Astrocyte (in vitro differentiated cells and primary cell): ENCODE data around the gene TTC34. TPM values are rescaled to one million over a fixed set of nuclear protein-coding genes. Genes with fewer than 3 reads are reported as not detected.

Source experiments
- DNase-seq: peaks from one replicate; pipeline ENCODE4 v3.0.0-alpha.2; 2010; ENCODE audit warnings: low read depth
- FAIRE-seq: peaks from 2 replicates; lab custom pipeline; 2011; peaks lifted over from hg19 to GRCh38; lab: Jason Lieb, UNC
- H2AFZ ChIP-seq: 2 replicates; pipeline ENCODE4 v1.6.0; 2012; ENCODE audit warnings: low read depth, low read length, inconsistent platforms
- H3K27ac ChIP-seq: 2 replicates; pipeline ENCODE4 v1.5.1; 2011; ENCODE audit warnings: low read depth, low read length, inconsistent platforms
- H3K27me3 ChIP-seq: 2 replicates; pipeline ENCODE4 v1.6.0; 2011; ENCODE audit warnings: low read length, inconsistent platforms; ENCODE audit not compliant: insufficient read depth
- H3K36me3 ChIP-seq: 2 replicates; pipeline ENCODE4 v1.5.1; 2011; ENCODE audit warnings: low read length, inconsistent platforms; ENCODE audit not compliant: insufficient read depth
- H3K4me1 ChIP-seq: 2 replicates; pipeline ENCODE4 v1.5.1; 2011; ENCODE audit warnings: low read length, inconsistent platforms; ENCODE audit not compliant: insufficient read depth
- H3K4me2 ChIP-seq: 2 replicates; pipeline ENCODE4 v1.6.0; 2012; ENCODE audit warnings: low read length, inconsistent platforms
- H3K4me3 ChIP-seq: 2 replicates; pipeline ENCODE4 v1.5.1; 2011; ENCODE audit warnings: low read depth, mild to moderate bottlenecking, low read length, inconsistent platforms; ENCODE audit not compliant: insufficient read depth
- H3K79me2 ChIP-seq: 2 replicates; pipeline ENCODE4 v1.6.0; 2012; ENCODE audit warnings: mild to moderate bottlenecking, low read length, inconsistent platforms; ENCODE audit not compliant: insufficient read depth
- H3K9ac ChIP-seq: 2 replicates; pipeline ENCODE4 v1.6.0; 2012; ENCODE audit warnings: mild to moderate bottlenecking, low read length, inconsistent platforms
- H3K9me3 ChIP-seq: 2 replicates; pipeline ENCODE4 v1.5.1; 2012; ENCODE audit warnings: low read depth, mild to moderate bottlenecking, low read length, inconsistent platforms; ENCODE audit not compliant: insufficient read depth
- H4K20me1 ChIP-seq: 2 replicates; pipeline ENCODE4 v1.6.0; 2012; ENCODE audit warnings: low read length, inconsistent platforms; ENCODE audit not compliant: insufficient read depth
- H3K27ac Mint-ChIP-seq: one replicate; pipeline ENCODE4 v1.8.0; 2021; ENCODE audit warnings: mild to moderate bottlenecking, mixed read lengths; ENCODE audit not compliant: unreplicated experiment
- H3K27me3 Mint-ChIP-seq: one replicate; pipeline ENCODE4 v1.8.0; 2021; ENCODE audit warnings: low read depth, mixed read lengths; ENCODE audit not compliant: unreplicated experiment
- H3K36me3 Mint-ChIP-seq: one replicate; pipeline ENCODE4 v1.8.0; 2021; ENCODE audit warnings: low read depth, mixed read lengths; ENCODE audit not compliant: unreplicated experiment
- H3K4me1 Mint-ChIP-seq: one replicate; pipeline ENCODE4 v1.8.0; 2021; ENCODE audit warnings: low read depth, mixed read lengths; ENCODE audit not compliant: unreplicated experiment
- H3K4me3 Mint-ChIP-seq: one replicate; pipeline ENCODE4 v1.8.0; 2021; ENCODE audit warnings: mild to moderate bottlenecking, moderate library complexity, mixed read lengths; ENCODE audit not compliant: unreplicated experiment
- H3K9me3 Mint-ChIP-seq: one replicate; pipeline ENCODE4 v1.8.0; 2021; ENCODE audit warnings: mild to moderate bottlenecking, mixed read lengths; ENCODE audit not compliant: unreplicated experiment
- EZH2 ChIP-seq: IDR thresholded peaks from 2 replicates; pipeline ENCODE4 v1.6.1; 2012; ENCODE audit warnings: mild to moderate bottlenecking, low read length, inconsistent platforms; ENCODE audit not compliant: insufficient read depth
- total RNA-seq: library from RNA; stranded (reverse); gene quantifications from 2 replicates; pipeline ENCODE4 v1.2.1, GENCODE V29; 2021
- TF ChIP-seq, protein P1 (sequence below): IDR thresholded peaks from 2 replicates; pipeline ENCODE4 v1.5.1; 2011; ENCODE audit warnings: low read depth, mild to moderate bottlenecking, inconsistent platforms, low read length, moderate library complexity; ENCODE audit not compliant: insufficient read depth

TTC34 gene
- total RNA-seq, 1 donor from 2014 or later, result 0.39 TPM

DNA sequence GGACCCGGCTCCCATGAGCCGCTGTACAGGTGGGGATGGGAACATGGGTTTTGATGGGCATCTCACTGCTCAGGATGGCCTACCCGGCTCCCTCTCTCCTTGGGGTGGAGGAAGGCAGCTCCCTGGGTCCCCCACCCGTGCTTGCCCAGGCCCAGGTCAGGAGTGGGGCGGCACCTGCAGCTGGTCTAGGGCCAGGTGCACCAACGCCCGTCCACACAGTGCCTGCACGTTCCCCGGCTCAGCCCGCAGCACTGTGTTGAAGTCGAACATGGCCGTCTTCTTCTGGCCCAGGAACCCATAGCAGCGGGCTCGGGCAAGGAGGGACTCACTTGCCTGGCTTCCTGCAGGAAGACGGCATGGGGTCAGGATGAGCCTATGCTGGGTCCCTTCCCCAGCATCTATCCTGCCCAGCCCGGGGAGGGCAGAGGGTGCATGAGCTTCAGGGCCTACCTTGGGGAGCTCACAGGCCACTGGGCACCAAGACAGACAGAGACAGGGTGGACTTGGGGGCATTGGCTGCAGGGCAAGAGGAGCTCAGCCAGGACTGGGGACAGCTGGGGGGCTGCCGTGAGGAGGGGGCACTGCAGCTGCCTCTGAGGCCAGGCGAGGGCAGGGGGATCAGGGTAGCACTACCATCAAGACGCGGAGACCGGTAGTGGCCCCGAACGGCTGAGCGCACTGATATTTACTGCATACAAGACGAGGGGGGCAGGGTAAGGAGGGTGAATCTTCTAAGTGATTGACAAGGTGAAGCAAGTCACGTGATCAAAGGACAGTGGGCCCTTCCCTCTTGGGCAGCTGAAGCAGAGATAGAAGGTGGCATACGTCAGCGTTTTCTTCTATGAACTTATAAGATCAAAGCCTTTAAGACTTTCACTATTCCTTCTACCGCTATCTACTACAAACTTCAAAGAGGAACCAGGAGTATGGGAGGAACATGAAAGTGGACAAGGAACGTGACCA, 17.8 kb downstream of the TTC34 start:
- Histone ChIP-seq H4K20me1 (no peaks in the 10 kb centered on the region), H3K9me3 (peaks cover 7% of the 10 kb centered on the region), H2AFZ (no peak overlapping the region), H3K4me1 (no peaks in the 10 kb centered on the region), H3K27me3 (no peaks in the 10 kb centered on the region), H3K9ac (no peak overlapping the region), H3K4me2 (no peak overlapping the region), H3K36me3 (no peaks in the 10 kb centered on the region), H3K27ac (no peak overlapping the region), H3K79me2 (no peaks in the 10 kb centered on the region), H3K4me3 (no peak overlapping the region)
- no peak overlapping the region for H3K27ac Mint-ChIP-seq
- H3K4me3 Mint-ChIP-seq, result no peak overlapping the region
- no peaks in the 10 kb centered on the region for H3K4me1 Mint-ChIP-seq
- TF ChIP-seq, protein P1, sequence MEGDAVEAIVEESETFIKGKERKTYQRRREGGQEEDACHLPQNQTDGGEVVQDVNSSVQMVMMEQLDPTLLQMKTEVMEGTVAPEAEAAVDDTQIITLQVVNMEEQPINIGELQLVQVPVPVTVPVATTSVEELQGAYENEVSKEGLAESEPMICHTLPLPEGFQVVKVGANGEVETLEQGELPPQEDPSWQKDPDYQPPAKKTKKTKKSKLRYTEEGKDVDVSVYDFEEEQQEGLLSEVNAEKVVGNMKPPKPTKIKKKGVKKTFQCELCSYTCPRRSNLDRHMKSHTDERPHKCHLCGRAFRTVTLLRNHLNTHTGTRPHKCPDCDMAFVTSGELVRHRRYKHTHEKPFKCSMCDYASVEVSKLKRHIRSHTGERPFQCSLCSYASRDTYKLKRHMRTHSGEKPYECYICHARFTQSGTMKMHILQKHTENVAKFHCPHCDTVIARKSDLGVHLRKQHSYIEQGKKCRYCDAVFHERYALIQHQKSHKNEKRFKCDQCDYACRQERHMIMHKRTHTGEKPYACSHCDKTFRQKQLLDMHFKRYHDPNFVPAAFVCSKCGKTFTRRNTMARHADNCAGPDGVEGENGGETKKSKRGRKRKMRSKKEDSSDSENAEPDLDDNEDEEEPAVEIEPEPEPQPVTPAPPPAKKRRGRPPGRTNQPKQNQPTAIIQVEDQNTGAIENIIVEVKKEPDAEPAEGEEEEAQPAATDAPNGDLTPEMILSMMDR, result no peak
- TF ChIP-seq EZH2, result no peak
- peaks cover 16% of the 10 kb centered on the region for H3K27me3 Mint-ChIP-seq
- no peak for FAIRE-seq
- no peak for DNase-seq
- no peaks in the 10 kb centered on the region for H3K36me3 Mint-ChIP-seq
- peaks cover 21% of the 10 kb centered on the region for H3K9me3 Mint-ChIP-seq

DNA sequence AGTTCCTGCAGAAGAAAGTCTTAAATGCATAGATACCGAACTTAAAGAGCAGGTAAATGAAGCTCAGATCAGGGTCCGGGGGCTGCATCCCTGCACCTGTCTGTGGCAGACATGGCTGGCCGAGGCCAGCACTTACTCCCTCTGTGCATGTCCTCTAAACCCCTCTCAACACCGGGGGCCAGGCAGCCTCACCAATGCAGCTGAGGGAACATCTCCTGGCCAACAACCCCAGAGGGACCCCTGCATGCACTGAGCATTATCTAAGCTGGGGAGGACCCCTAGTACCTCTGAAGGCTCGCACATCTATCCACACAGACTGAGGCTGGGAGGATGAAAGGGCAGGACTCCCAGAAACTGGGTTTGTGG, 18.4 kb downstream of the TTC34 start:
- Histone ChIP-seq H3K9me3 (peaks cover 7% of the 10 kb centered on the region), H3K27me3 (no peaks in the 10 kb centered on the region), H3K36me3 (no peaks in the 10 kb centered on the region), H3K79me2 (no peaks in the 10 kb centered on the region), H3K9ac (no peak overlapping the region), H3K4me1 (no peaks in the 10 kb centered on the region), H2AFZ (no peak overlapping the region), H3K4me3 (no peak overlapping the region), H3K4me2 (no peak overlapping the region), H4K20me1 (no peaks in the 10 kb centered on the region), H3K27ac (no peak overlapping the region)
- Mint-ChIP-seq H3K27ac (no peak overlapping the region), H3K4me1 (no peaks in the 10 kb centered on the region), H3K36me3 (no peaks in the 10 kb centered on the region), H3K4me3 (no peak overlapping the region), H3K27me3 (peaks cover 18% of the 10 kb centered on the region), H3K9me3 (peaks cover 18% of the 10 kb centered on the region)
- no peak for DNase-seq
- TF ChIP-seq, protein P1, result no peak
- no peak for TF ChIP-seq EZH2
- FAIRE-seq, result no peak

GRCh38 chr1:2781627-2782026, 19.9 kb downstream of the TTC34 start:
- no peak for FAIRE-seq
- H3K4me1 ChIP-seq, result no peaks in the 10 kb centered on the region
- no peaks in the 10 kb centered on the region for H3K36me3 ChIP-seq
- Mint-ChIP-seq H3K4me1 (no peaks in the 10 kb centered on the region), H3K27ac (no peak overlapping the region), H3K4me3 (no peak overlapping the region), H3K9me3 (peaks cover 15% of the 10 kb centered on the region), H3K36me3 (no peaks in the 10 kb centered on the region), H3K27me3 (peaks cover 15% of the 10 kb centered on the region)
- DNase-seq, result no peak
- H3K9ac ChIP-seq, result no peak overlapping the region
- TF ChIP-seq EZH2, result no peak
- TF ChIP-seq, protein P1, result no peak
- no peak overlapping the region for H3K27ac ChIP-seq
- no peak overlapping the region for H3K4me3 ChIP-seq
- H3K9me3 ChIP-seq, result peaks cover 7% of the 10 kb centered on the region
- H4K20me1 ChIP-seq, result no peaks in the 10 kb centered on the region
- H3K4me2 ChIP-seq, result no peak overlapping the region
- no peaks in the 10 kb centered on the region for H3K79me2 ChIP-seq
- no peak overlapping the region for H2AFZ ChIP-seq
- H3K27me3 ChIP-seq, result no peaks in the 10 kb centered on the region
